Adrenal gland (tissue), 12 donors: Measurements from ENCODE around the gene CAMTA1. TPM values are rescaled to one million over a fixed set of nuclear protein-coding genes. Genes with fewer than 3 reads are reported as not detected.

Experiments
- DNase-seq, 7 donors: peaks; one replicate each; pipeline ENCODE4 v3.0.0-alpha.2; 2019 to 2020
- H3K27ac ChIP-seq, 5 donors: fragments of 200-600 bp; sonication (generic) in 4 of 5; 1 replicate in 3 of 5; 2 replicates in 2 of 5; pipeline versions ENCODE4 v1.5.1 to v1.8.0; 2016 to 2020; ENCODE audit warnings: mild to moderate bottlenecking in 1 of 5
- H3K27me3 ChIP-seq: fragments of 200-600 bp; 2 replicates; pipeline ENCODE4 v1.8.0; 2021
- H3K36me3 ChIP-seq, 2 donors: fragments of 200-600 bp; replicated peaks in 1 of 2; 1 replicate in 1 of 2; 2 replicates in 1 of 2; pipeline versions ENCODE4 v1.5.1 to v1.8.0; 2018 to 2022
- H3K4me1 ChIP-seq, 2 donors: fragments of 200-600 bp; replicated peaks in 1 of 2; 1 replicate in 1 of 2; 2 replicates in 1 of 2; pipeline versions ENCODE4 v1.5.1 to v1.8.0; 2018 to 2021
- H3K4me3 ChIP-seq, 4 donors: fragments of 200-600 bp; sonication (generic) in 3 of 4; one replicate each; pipeline ENCODE4 v1.5.1; 2016 to 2018
- H3K9me3 ChIP-seq, 3 donors: fragments of 200-600 bp; sonication (generic) in 1 of 3; replicated peaks in 1 of 3; 1 replicate in 2 of 3; 2 replicates in 1 of 3; pipeline versions ENCODE4 v1.5.1 to v1.8.0; 2016 to 2021
- CTCF ChIP-seq, 6 experiments: fragments of 450-650 bp in 4 of 6; fragments of 200-600 bp in 2 of 6; sonication (generic) in 1 of 6; IDR thresholded peaks; 1 replicate in 5 of 6; 2 replicates in 1 of 6; pipeline versions ENCODE4 v1.5.1 to v1.8.0; 2016 to 2021; ENCODE audit warnings: antibody characterized with exemption in 6 of 6, mild to moderate bottlenecking in 2 of 6, moderate library complexity in 1 of 6
- POLR2A ChIP-seq, 2 donors: fragments of 450-650 bp; IDR thresholded peaks; one replicate each; pipeline ENCODE4 v1.6.1; 2017; ENCODE audit warnings: antibody characterized with exemption in 2 of 2, mild to moderate bottlenecking in 2 of 2, moderate library complexity in 1 of 2
- WGBS, 4 donors: extraction: QIAGEN DNeasy Blood & Tissue Kit in 2 of 4; methylation state at CpG; one replicate each; pipeline versions ENCODE4 v1.1.5 to v1.1.7; 2013 to 2017; 5-methylcytosine and 5-hydroxymethylcytosine counted together
- intact Hi-C, 2 donors: fragments of 100-400 bp; cut with DNase I; formaldehyde crosslinking; loops; one replicate each; pipeline versions ENCODE4 v1.14.1 to v1.15.0; 2022 to 2023
- polyA plus RNA-seq, 3 donors: library from polyadenylated mRNA; stranded (reverse); fragments of 200-250 nt in 2 of 3; fragments of 350-450 nt in 1 of 3; fragmentation: Illumina TruSeq in 1 of 3; extraction: RNeasy Lipid Tissue Mini Kit (QIAGEN cat#74804) in 1 of 3; gene quantifications; one replicate each; pipeline ENCODE4 v1.2.3, GENCODE V29; 2013 to 2014
- total RNA-seq, 9 donors: library from RNA; depleted of rRNA in 4 of 9; stranded (reverse); fragments of >200 nt in 4 of 9; fragments of 120-200 nt in 1 of 9; fragmentation: NEBNext Ultra II Directional in 1 of 9; extraction: Animal tissue kit (Norgen Biotek cat#: 25700) in 1 of 9; gene quantifications; one replicate each; pipeline versions ENCODE4 v1.1.0 to v1.2.4, GENCODE V29; 2013 to 2023
- donor health status: healthy with polysubstance abuse.
- donor health status: Bipolar disorder and iron deficiency.
- donor health status: DM: yes; HTN: yes; CAD: no.
- donor health status: DM: no; HTN: no; CAD: no.
- donor health status: DM: no; HTN: no; CAD: no.
- donor health status: DM: yes; HTN: yes; CAD: no.

The CAMTA1 gene
- total and polyA plus RNA-seq, 12 donors, result 62.9 to 141 (median 96.9) TPM

GRCh38 chr1:7178336-7178735 is 393.1 kb downstream of the CAMTA1 start:
- H3K27me3 ChIP-seq, result no peaks in the 10 kb centered on the region
- WGBS, 4 donors, result 68 to 71% (median 69%) methylated on average over 4 of the region's 4 CpGs
- intact Hi-C loops, result no loop called here

GRCh38 chr1:7178741-7179140 is 393.5 kb downstream of the CAMTA1 start:
- Histone ChIP-seq H3K36me3 (no peaks in the 10 kb centered on the region), H3K9me3 (no peaks in the 10 kb centered on the region), H3K4me1 (no peaks in the 10 kb centered on the region), H3K4me3 (no peak overlapping the region), H3K27me3 (no peaks in the 10 kb centered on the region), H3K27ac (no peak overlapping the region)
- TF ChIP-seq POLR2A (IDR thresholded peaks at IDR 0.05), result no peak
- no peak for TF ChIP-seq CTCF (IDR thresholded peaks at IDR 0.05)
- intact Hi-C loops, result no loop called here
- 67 to 78% (median 69%) methylated on average over 3 of the region's 3 CpGs for WGBS, 4 donors
- no peak for DNase-seq

More at GRCh38 chr1:7178336-7178735, 393.1 kb downstream of the CAMTA1 start:
- DNase-seq, result no peak
- no peaks in the 10 kb centered on the region for H3K4me1 ChIP-seq
- no peak for TF ChIP-seq CTCF (IDR thresholded peaks at IDR 0.05)
- TF ChIP-seq POLR2A (IDR thresholded peaks at IDR 0.05), result no peak
- H3K36me3 ChIP-seq, result no peaks in the 10 kb centered on the region
- H3K27ac ChIP-seq, result no peak overlapping the region
- H3K9me3 ChIP-seq, result no peaks in the 10 kb centered on the region
- H3K4me3 ChIP-seq, result no peak overlapping the region

GRCh38 chr1:7185721-7186120 is 400.5 kb downstream of the CAMTA1 start:
- no peaks in the 10 kb centered on the region for H3K27me3 ChIP-seq
- H3K36me3 ChIP-seq, result no peaks in the 10 kb centered on the region
- intact Hi-C loops, result no loop called here
- 36 to 47% (median 39%) methylated on average over 8 of the region's 8 CpGs for WGBS, 4 donors
- peaks cover 0 to 12% of the 10 kb centered on the region in 2 donors for H3K4me1 ChIP-seq
- no peak overlapping the region for H3K27ac ChIP-seq
- TF ChIP-seq CTCF (IDR thresholded peaks at IDR 0.05) (no peak), POLR2A (IDR thresholded peaks at IDR 0.05) (no peak)
- H3K9me3 ChIP-seq, result no peaks in the 10 kb centered on the region
- no peak overlapping the region for H3K4me3 ChIP-seq
- peak in 2 of 7 donors; percentile 16 to 34 for DNase-seq

- DNase-seq, result no peak
- Histone ChIP-seq H3K27ac (no peak overlapping the region), H3K27me3 (no peaks in the 10 kb centered on the region), H3K36me3 (no peaks in the 10 kb centered on the region), H3K4me1 (peaks cover 0 to 12% of the 10 kb centered on the region in 2 donors), H3K4me3 (no peak overlapping the region), H3K9me3 (no peaks in the 10 kb centered on the region)
- TF ChIP-seq CTCF (IDR thresholded peaks at IDR 0.05), result no peak
- no peak for TF ChIP-seq POLR2A (IDR thresholded peaks at IDR 0.05)
- WGBS, 4 donors, result 64 to 66% (median 66%) methylated on average over 8 of the region's 8 CpGs
- intact Hi-C loops, result no loop called here
These were observed 401.3 kb downstream of the CAMTA1 start for GRCh38 chr1:7186382-7187111.
